ENCODE results near the gene MIPOL1.
"Not testable (repeated sequence)": the region's sequence is repeated elsewhere in the genome, so short reads cannot be mapped to it uniquely, and the experiment has no call there.

MIPOL1 gene

GRCh38 chr14:37397157-37397940 is 199.6 kb downstream of the MIPOL1 start:
- not testable (repeated sequence) for DNase-seq (ENCODE audit: low read depth in 1 of 2, low spot score in 1 of 2)

- no peak for DNase-seq (ENCODE audit: low read depth in 1 of 2, low spot score in 1 of 2)
These were observed 200.1 kb downstream of the MIPOL1 start for GRCh38 chr14:37397941-37398215.

GRCh38 chr14:37399517-37399916 is 201.8 kb downstream of the MIPOL1 start:
- DNase-seq (ENCODE audit: low read depth in 1 of 2, low spot score in 1 of 2), result no peak

GRCh38 chr14:37401093-37401492 is 203.4 kb downstream of the MIPOL1 start:
- DNase-seq (ENCODE audit: low read depth in 1 of 2, low spot score in 1 of 2), result no peak

GRCh38 chr14:37403626-37404025 is 205.9 kb downstream of the MIPOL1 start:
- DNase-seq (ENCODE audit: low read depth in 1 of 2, low spot score in 1 of 2), result no peak

GRCh38 chr14:37406095-37406494 is 208.4 kb downstream of the MIPOL1 start:
- DNase-seq (ENCODE audit: low read depth in 1 of 2, low spot score in 1 of 2), result no peak

GRCh38 chr14:37411079-37411735 is 213.5 kb downstream of the MIPOL1 start:
- no peak for DNase-seq (ENCODE audit: low read depth in 1 of 2, low spot score in 1 of 2)

- DNase-seq (ENCODE audit: low read depth in 1 of 2, low spot score in 1 of 2), result no peak
These were observed 215.3 kb downstream of the MIPOL1 start for GRCh38 chr14:37413050-37413449.

- no peak for DNase-seq (ENCODE audit: low read depth in 1 of 2, low spot score in 1 of 2)
These were observed 215.8 kb downstream of the MIPOL1 start for GRCh38 chr14:37413504-37414003.

GRCh38 chr14:37416264-37416663 is 218.5 kb downstream of the MIPOL1 start:
- DNase-seq (ENCODE audit: low read depth in 1 of 2, low spot score in 1 of 2), result no peak

- no peak for DNase-seq (ENCODE audit: low read depth in 1 of 2, low spot score in 1 of 2)
These were observed 219.4 kb downstream of the MIPOL1 start for GRCh38 chr14:37417151-37417550.

- no peak for DNase-seq (ENCODE audit: low read depth in 1 of 2, low spot score in 1 of 2)
These were observed 220.1 kb downstream of the MIPOL1 start for GRCh38 chr14:37417833-37418232.

GRCh38 chr14:37420622-37421021 is 222.9 kb downstream of the MIPOL1 start:
- DNase-seq (ENCODE audit: low read depth in 1 of 2, low spot score in 1 of 2), result no peak

- no peak for DNase-seq (ENCODE audit: low read depth in 1 of 2, low spot score in 1 of 2)
These were observed 224.6 kb downstream of the MIPOL1 start for GRCh38 chr14:37422319-37422718.

GRCh38 chr14:37422748-37423147 is 225.0 kb downstream of the MIPOL1 start:
- DNase-seq (ENCODE audit: low read depth in 1 of 2, low spot score in 1 of 2), result no peak

- DNase-seq (ENCODE audit: low read depth in 1 of 2, low spot score in 1 of 2), result no peak
These were observed 231.2 kb downstream of the MIPOL1 start for GRCh38 chr14:37428954-37429353.

GRCh38 chr14:37429618-37430017 is 231.9 kb downstream of the MIPOL1 start:
- DNase-seq (ENCODE audit: low read depth in 1 of 2, low spot score in 1 of 2), result no peak

- DNase-seq (ENCODE audit: low read depth in 1 of 2, low spot score in 1 of 2), result no peak
These were observed 237.1 kb downstream of the MIPOL1 start for GRCh38 chr14:37434867-37435266.

- DNase-seq (ENCODE audit: low read depth in 1 of 2, low spot score in 1 of 2), result no peak
These were observed 238.8 kb downstream of the MIPOL1 start for GRCh38 chr14:37436519-37436918.

- DNase-seq (ENCODE audit: low read depth in 1 of 2, low spot score in 1 of 2), result no peak
These were observed 239.8 kb downstream of the MIPOL1 start for GRCh38 chr14:37437490-37437889.

GRCh38 chr14:37438444-37438843 is 240.7 kb downstream of the MIPOL1 start:
- no peak for DNase-seq (ENCODE audit: low read depth in 1 of 2, low spot score in 1 of 2)

- no peak for DNase-seq (ENCODE audit: low read depth in 1 of 2, low spot score in 1 of 2)
These were observed 245.7 kb downstream of the MIPOL1 start for GRCh38 chr14:37443461-37443860.

Measured in activated CD4-positive, alpha-beta T cell treated with anti-CD3 and anti-CD28 coated beads, Interleukin-2, amount 50 U/mL, for 24 hours (primary cell).